Stimulated activated CD8-positive, alpha-beta memory T cell treated with anti-CD3 and anti-CD28 coated beads, Interleukin-12 subunit alpha, Interleukin-12 subunit beta, amount 100 ng/mL, for 24 hours (primary cell): ENCODE data around the gene ASIC4.

Experiments used
- DNase-seq: peaks from one replicate; pipeline ENCODE4 v3.0.0-alpha.2; 2020; ENCODE audit errors: extremely low read depth

The ASIC4 gene

DNA sequence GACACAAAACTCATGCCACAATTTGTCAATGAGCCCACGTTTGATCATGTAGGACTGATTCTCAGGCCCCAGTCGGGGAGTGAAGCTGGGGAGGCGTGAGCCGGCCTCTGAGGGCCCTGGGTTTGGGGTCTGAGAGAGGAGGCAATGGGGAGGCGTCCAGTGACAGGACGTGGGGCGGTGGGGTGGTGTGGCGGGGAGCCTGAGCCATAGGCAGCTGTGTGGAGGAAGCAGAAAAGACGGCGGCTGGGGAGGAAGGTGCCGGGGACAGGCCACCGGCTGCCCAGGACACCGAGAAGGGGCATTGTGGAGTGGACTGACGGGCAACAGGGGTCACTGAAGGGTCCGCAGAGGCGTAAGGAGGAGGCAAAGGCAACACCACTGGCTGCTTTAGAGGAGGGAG, 22.1 kb downstream of the ASIC4 start:
- DNase-seq: no peak

DNA sequence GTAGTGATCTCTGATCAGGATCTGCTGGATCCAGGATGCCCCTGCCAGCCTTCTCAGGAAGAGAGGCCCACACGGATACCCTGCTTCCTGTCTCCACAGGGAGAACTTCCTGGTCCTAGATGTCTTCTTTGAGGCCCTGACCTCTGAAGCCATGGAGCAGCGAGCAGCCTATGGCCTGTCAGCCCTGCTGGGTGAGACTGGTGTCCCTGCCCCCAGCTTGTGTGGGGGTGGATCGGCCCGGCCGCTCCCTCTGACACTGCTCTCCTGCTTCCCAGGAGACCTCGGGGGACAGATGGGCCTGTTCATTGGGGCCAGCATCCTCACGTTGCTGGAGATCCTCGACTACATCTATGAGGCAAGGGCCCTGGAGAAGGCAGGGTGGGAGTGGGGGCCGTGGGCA, 22.7 kb downstream of the ASIC4 start:
- no peak for DNase-seq

DNA sequence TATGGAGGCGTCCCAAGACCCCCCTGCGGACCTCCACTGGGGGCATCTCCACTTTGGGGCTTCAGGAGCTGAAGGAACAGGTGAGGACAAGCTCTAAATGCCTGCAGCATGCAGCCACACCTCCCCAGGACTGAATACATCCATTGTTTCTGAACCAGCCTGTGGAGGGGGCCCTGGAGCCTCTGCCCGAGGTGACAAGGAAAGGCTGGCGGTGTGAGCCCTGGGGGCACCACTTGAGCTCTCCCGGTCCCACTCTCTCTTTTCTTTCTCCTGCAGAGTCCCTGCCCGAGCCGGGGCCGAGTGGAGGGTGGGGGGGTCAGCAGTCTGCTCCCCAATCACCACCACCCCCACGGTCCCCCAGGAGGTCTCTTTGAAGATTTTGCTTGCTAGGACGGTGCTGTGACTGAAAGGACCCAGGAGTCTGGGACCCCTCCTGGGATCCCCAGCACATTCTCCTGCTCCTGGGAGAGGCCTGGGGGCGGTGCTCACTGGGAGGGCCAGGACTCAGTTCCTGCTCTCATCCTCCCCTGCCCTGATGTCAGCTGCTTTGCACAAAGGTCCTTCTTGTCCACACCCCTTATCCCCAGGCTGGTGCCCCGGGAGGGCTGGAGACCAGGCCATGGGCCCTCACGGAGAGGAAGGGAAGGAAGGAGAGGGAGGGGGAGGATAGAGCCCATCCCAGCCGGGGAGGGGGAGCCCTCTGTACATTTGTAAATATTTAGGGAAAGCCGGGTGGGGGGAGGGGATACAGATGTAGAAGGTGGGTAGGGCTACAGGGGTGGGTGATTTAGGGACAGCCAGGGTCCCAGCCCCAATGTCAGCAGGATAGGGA, 23.6 kb downstream of the ASIC4 start:
- DNase-seq: no peak

DNA sequence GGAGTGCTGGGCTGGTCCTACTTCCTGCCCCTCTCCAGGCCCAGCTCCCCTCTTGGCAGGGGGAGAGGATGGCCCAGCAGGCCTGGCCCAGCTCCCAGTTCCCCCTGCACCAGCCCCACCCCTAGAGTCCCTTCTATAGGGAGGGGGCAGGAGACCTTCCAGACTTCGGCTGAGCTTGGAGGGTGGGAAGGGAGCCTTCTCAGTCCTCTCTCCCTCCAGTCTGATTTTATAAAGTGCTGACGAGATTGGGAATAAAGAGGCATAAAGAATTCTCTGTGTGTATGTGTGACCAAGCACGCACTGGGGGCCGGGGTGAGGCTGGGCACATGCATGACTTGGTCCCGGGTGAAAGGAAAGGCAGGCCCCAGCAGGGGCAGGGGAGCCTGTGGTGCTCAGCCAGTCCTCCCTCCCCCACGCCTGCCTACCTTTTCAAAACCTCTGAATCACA, 24.2 kb downstream of the ASIC4 start:
- DNase-seq: no peak

DNA sequence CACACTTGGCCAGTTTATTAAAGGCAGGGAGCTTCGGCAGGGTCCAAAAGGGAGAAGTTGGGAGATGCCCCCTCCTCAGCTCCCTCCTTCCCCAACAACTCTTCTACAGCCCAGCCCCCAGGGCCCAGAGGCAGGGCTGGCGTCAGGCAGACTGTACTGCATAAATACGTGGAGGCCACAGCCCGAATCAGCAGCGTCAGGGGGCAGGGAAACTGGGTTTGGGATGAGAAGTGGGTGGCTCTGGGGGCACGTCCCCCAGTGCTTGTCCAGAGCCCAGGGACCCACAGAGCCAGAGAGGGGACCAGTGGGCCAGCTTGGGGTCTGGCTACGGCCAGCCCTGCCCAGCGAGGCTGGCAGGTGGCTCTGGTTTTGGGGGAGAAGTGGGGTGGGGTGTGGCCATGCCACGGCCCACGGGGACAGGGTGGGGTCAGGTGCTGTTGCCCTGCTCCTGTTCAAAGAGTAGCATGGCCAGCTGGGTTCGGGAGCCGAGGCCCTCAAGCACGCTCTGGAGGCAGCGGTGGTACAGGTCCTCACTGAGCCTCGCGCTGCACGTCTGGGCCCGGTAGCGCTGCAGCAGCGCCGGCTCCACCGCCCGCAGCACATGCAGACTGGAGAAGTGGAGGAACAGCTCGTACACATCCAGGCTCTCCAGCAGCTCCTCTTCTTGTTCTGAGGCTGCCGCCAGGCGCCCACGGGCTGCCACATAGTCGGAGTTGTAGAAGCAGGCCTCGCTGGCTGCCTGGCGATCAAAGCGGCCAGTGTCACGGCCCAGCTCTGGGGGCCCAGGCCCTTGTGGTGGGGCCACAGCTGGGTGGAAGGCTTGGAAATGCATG, 24.9 kb downstream of the ASIC4 start:
- DNase-seq: no peak

DNA sequence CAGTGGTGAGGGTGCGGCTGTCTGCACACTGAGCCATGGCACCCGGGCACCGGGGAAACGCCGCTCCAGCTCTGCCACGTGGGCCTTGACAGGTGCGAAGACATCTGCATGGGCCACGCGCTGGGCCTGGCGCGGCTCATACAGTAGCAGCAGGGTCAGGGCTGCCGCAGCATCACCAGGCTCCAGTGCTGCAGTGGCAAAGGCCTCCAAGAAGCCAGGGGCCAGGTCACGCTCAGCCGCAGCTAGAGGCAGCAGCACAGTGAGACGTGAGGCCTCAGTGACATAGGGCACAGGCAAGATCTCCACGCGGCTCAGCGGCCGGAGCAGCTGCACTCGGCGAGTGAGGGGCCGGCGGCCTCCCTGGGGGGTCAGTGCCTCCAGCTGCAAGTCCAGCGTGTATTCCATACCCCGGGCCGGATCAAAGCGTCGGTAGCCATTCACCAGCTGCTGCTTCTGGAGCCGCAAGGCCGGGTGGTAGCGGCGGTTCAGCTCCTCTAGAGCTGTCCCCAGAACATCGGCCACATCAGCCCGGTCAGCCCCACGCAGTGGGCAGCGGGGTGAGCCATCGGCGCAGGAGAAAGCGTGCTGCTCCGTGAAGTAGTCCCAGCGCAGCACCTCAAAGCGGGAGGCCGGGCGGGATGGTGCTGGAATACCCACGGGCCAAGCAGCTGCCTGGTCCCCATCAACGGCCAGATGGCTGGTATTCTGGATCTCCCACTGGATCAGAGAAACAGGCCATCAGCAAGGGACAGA, 25.8 kb downstream of the ASIC4 start:
- no peak for DNase-seq

DNA sequence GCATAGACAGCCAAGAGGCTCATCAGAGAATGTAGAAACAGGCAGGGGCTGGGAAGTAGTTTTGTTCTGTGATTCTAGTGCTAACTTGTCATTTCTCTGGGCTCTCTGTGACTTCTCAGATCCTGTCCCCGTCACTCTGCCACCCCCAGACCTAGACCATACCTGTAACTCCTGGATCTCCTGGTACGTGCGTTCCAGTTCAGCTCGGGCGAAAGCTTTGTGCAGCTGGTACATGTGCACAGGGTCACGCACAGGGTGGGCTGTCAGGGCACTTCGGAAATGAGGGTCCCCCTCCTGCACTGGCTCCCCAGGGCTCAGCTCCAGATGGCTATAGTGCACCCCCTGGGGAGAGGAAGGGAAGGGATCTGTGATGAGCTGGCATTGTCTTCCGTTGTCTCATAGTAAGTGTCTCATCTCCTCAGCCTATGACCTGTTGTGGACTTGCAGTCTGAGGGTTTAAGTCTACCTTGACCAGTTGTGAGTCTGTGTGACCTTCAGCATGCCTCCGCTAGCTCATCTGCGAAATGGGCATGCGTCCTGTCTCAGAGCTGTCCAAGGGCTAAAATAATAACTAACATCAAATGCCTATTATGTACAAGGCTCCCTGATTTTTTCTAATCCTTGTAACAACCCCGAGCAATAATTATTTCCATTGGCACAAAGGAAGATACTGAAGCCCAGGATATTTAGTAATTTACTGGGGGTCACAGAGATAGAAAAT, 26.7 kb downstream of the ASIC4 start:
- DNase-seq: no peak

DNA sequence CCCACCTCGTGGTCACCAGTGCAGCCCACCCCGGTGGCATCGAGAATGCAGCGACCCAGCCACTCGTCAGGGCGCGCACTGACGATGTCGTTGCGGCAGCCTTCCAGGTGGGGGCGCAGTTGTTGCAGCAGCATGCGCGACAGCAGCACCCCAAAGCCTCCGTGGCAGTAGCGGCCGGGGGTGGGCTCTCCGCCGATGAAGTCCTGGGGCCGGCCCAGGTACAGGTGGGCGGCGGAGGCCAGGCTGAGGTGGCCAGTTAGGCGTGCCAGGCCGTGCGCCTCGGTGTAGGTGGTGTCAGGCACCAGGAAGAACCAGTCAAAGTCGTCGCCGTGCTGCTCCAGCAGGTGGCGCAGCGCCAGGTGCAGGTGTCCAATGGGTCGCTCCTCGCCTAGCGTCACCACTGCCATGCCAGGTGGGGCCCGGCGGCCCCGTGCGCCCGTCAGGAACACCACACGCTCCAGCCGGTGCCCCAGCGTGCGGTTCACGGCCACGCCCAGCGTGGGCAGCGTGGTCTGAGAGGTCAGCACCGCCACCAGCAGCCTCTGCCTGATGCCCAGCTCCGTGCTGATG, 27.4 kb downstream of the ASIC4 start:
- DNase-seq: peak; percentile 55

DNA sequence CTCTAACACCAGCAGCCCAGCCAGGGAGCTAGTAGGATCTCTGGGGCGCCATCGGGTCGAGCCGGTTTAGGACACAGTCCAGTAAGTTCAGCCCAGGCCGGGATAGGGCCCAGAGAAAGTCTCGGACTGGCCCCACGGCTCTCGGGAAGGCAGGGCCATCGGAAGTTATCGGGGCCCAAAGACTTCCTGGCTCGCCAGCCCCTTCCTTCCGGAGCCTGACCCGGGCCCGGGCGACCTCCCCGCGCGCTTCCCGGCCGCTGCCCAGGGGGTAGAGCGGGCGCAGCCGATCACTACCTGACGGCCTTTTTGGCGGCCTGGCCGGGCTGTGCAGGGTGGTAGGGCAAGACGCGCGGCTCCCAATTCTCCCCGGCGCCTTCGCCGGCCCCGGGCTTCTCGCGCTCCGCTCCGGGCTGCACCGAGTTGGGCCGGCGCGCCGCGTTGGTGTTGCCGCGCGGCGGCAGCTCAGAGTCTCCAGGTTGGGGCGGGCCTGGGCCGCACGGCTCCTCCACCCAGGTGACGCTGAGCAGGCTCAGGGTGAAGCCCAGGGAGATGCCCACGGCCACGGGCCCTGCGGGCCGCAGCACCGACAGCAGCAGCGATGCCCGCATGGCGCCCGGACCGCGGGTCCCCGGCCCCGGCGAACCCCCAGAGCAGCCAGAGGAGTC, 28.8 kb downstream of the ASIC4 start:
- no peak for DNase-seq

DNA sequence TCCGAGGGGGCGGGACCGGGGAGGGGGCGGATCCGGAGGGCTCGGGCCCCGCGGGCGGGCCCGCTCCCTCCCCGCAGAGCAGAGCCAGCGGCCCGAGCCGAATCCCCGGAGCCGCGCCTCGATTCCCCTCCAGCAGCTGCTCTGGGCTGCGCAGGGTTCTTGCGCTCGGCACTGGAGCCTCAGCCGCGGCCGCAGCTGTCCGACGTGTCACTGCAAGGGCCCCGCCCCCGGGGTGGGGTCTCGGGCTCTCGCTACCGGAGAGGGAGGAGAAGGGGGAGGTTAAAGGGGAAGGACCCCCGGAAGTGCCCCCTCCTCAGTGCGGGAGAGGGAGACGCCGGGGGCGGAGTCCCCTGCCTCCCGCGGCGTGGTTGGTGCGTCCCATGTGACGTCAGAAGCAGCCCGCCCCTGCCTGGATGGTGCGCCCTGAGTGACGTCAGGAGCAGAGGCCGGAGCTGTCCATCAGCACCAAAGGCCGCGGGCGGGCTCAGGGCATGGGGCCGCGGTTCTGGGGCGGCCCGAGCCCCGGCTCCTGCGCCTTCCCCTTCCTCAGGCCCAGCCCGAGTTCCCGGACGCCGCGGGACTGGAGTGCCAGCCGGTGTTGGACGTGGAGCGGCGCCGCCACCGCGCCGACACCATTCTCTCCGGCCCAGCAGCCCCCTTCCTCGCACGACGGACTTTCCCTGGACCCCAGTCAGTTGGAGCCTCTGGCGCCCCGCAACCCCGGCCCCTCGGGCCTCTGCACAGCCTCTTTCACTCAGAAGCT, 29.5 kb downstream of the ASIC4 start, which contains the start of the genes CHPF and TMEM198:
CHPF (minus strand) TSS at position 214 of the 763 bp plus-strand sequence. CDS start 271 bp downstream, outside the sequence.
TMEM198 (plus strand) TSS at position 433 of the 763 bp plus-strand sequence. CDS start 700 bp downstream, outside the sequence.
- peak; percentile 91 for DNase-seq

DNA sequence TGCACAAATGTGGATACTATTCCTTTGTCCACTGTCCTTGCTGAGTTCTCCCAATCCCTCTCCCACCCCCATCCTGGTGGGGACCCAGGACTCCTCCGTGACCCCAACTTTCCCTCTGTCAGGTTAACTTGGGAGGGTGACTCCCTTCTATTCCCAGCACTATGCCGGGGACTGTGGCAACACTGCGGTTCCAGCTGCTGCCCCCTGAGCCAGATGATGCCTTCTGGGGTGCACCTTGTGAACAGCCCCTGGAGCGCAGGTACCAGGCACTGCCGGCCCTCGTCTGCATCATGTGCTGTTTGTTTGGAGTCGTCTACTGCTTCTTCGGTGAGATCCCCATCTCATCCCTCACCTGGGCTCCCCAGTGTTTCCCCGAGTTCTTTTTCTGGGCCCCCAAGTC, 30.3 kb downstream of the ASIC4 start:
- DNase-seq: no peak

DNA sequence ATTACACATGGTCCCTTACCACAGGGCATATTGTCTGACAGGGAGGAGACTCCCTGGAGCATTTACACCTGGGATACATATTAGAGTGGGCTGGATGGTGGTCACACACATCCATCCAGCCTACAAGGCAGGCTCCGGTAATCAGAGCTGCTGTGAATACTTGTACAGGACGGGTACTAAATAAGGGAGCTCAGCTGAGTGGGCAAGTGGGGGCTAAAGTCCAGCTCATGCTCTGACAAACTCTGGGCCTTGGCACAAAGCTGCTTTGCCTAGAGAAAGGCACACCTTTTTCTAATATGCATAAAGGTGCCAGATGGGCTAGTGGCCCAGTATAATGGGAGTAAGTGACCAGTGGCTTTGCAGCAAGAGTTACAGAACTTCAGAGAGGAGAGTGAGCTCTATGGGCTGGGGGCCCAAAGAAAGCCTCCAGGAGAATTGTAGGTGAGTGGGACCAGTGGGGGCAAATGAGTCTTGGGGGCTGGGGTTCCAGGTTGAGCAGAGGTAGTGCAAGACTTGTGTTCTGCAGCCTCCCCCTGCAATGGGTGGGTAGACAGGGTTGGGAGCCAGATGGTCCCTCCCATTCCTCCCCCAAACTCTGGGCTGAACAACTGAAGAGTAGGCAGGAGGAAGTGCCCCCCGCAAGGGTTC, 31.1 kb downstream of the ASIC4 start:
- DNase-seq: no peak

DNA sequence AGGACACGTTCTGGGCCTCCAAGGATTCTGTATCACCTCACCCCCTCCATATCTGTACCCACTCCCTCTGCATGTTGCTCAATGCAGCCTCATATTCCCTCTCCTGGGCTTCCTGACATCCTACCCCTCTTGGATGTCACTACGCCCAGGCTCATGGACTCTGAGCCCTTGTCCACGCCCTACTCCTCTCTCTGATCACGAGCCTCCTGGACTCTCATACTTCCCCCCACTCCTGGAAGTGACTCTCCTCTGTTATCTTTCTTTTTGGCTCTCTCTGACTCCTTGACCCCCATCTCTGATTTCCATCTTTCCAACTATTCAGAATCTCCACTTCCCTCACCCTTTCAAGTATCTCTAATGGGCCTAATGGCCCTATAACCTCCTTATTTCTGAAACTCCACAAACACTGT, 31.7 kb downstream of the ASIC4 start:
- no peak for DNase-seq

DNA sequence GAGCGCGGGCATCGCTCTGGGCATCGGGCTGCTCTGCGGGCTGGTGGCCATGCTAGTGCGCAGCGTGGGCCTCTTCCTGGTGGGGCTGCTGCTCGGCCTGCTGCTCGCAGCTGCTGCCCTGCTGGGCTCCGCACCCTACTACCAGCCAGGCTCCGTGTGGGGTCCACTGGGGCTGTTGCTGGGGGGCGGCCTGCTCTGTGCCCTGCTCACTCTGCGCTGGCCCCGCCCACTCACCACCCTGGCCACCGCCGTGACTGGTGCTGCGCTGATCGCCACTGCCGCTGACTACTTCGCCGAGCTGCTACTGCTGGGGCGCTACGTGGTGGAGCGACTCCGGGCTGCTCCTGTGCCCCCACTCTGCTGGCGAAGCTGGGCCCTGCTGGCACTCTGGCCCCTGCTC, 33.3 kb downstream of the ASIC4 start:
- no peak for DNase-seq

DNA sequence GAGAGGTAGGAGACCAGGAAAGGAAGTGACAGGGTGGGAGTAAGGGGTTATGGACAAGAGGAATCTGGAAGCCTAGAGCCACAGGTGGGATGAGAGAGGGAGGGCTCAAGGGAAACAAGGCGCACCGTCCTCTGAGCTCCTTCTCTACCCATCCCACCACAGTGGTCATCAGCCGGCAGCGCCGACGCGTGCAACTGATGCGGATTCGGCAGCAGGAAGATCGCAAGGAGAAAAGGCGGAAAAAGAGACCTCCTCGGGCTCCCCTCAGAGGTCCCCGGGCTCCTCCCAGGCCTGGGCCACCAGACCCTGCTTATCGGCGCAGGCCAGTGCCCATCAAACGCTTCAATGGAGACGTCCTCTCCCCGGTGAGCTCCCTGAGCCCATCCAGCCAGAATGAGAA, 34.7 kb downstream of the ASIC4 start:
- no peak for DNase-seq

DNA sequence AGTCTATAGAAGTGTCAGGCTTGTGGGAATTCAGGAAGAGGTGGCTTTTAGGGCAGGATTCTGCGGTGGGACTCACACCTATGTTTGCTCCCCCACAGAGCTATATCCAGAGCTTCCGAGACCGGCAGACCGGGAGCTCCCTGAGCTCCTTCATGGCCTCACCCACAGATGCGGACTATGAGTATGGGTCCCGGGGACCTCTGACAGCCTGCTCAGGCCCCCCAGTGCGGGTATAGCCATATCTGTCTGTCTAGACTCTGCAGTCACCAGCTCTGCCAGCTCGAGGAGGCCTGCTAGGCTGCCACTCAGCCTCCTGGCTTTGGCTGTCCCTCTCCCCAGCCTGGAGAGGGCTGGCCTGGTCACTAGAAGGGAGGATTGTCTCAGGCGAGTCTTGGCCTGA, 35.3 kb downstream of the ASIC4 start:
- DNase-seq: no peak

DNA sequence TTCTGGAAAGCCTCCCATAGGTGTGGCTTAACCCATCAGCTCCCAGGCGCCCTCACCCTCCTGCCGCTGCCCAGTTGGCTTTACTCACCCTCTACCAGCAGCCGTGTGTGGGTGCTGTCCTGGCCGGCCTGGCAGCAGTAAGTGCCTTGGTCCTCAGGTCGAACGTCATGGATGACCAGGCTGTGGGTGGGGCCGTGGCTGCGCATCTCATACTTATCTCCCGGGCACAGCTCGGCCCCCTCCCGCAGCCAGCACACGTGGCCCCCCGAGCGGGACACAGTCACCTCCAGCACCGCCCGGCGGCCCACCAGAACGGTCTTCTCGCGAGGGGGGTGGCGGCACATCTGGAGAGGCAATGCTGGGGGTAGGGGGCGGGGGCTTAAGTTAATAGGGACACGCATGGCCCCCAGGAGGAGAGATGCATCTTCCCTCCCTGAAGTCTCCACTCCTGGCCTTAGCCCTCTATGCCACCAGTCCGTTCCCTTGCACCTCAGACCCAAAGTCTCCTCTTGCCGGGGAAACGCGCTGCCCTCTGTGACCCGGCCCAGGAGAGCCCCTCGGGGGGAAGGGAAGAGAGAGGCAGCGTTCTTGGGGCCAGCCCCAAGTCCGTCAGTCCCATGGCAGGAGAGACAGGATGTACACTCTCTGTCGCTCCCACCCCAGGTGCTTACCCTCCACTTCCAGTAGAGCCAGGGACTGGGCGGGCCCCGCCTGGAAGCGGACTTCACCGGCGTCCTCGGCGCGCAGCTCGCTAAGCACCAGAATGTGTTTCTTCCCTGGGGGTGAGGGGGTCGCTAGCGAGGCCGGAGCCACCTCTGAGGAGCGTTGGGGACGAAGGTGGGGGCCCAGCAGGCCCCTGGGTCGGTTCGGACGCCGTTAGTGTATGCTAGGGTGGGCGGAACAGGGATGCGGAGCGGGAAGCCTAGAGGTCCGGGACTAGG, 37.4 kb downstream of the ASIC4 start:
- DNase-seq: no peak
